CD4-positive, alpha-beta T cell (primary cell): ENCODE measurements around the gene RXRA. TPM values are rescaled to one million over a fixed set of nuclear protein-coding genes. Genes with fewer than 3 reads are reported as not detected.

Experiments used
- ATAC-seq: fragments of 200-7000 bp; cut with Tn5 transposase; one replicate; pipeline ENCODE4 v1.10.0; 2022; ENCODE audit warnings: mild to moderate bottlenecking; ENCODE audit not compliant: poor library complexity
- CTCF ChIA-PET: fragments of 350-600 bp; sonication (Branson Sonifier 250); formaldehyde crosslinking; loops from one replicate; lab custom pipeline; 2021; ENCODE audit warnings: antibody characterized with exemption, inconsistent platforms; lab: Charles Lee
- POLR2A ChIA-PET: fragments of 350-600 bp; sonication (Branson Sonifier 250); formaldehyde crosslinking; loops from one replicate; lab custom pipeline; 2021; ENCODE audit warnings: antibody characterized with exemption, inconsistent platforms; lab: Charles Lee
- DNase-seq, 14 experiments: peaks; one replicate each; pipeline ENCODE4 v3.0.0-alpha.2; 2013 to 2020; ENCODE audit warnings: mixed read lengths in 2 of 14
- H3K27ac ChIP-seq, 2 donors: one replicate each; pipeline versions ENCODE4 v1.5.1 to v1.7.0; 2013; ENCODE audit warnings: low read length in 2 of 2, low read depth in 1 of 2, mild to moderate bottlenecking in 1 of 2
- H3K27me3 ChIP-seq, 2 experiments: 1 replicate in 1 of 2; 2 replicates in 1 of 2; pipeline versions ENCODE4 v1.6.1 to v1.7.0; 2013; ENCODE audit warnings: low read length in 2 of 2, control low read depth in 1 of 2, mild to moderate bottlenecking in 1 of 2, moderate library complexity in 1 of 2; ENCODE audit not compliant: insufficient read depth in 2 of 2, control insufficient read depth in 1 of 2
- H3K36me3 ChIP-seq: one replicate; pipeline ENCODE4 v1.6.1; 2013; ENCODE audit warnings: low read length, control low read depth; ENCODE audit not compliant: insufficient read depth
- H3K4me1 ChIP-seq: one replicate; pipeline ENCODE4 v1.6.1; 2013; ENCODE audit warnings: low read length, control low read depth; ENCODE audit not compliant: insufficient read depth
- H3K4me3 ChIP-seq: one replicate; pipeline ENCODE4 v1.5.1; 2013; ENCODE audit warnings: mild to moderate bottlenecking, low read length, moderate library complexity
- H3K9me3 ChIP-seq, 2 experiments: 1 replicate in 1 of 2; 2 replicates in 1 of 2; pipeline versions ENCODE4 v1.6.1 to v1.7.0; 2013; ENCODE audit warnings: low read length in 2 of 2, mild to moderate bottlenecking in 2 of 2, control low read depth in 1 of 2, moderate library complexity in 1 of 2; ENCODE audit not compliant: control insufficient read depth in 1 of 2, insufficient read depth in 1 of 2
- H3K27ac Mint-ChIP-seq: one replicate; pipeline ENCODE4 v1.8.0; 2020; ENCODE audit warnings: mixed read lengths
- H3K27me3 Mint-ChIP-seq: one replicate; pipeline ENCODE4 v1.8.0; 2021; ENCODE audit warnings: mixed read lengths
- H3K36me3 Mint-ChIP-seq: one replicate; pipeline ENCODE4 v1.8.0; 2021; ENCODE audit warnings: low read depth, mixed read lengths
- H3K4me1 Mint-ChIP-seq: one replicate; pipeline ENCODE4 v1.8.0; 2021; ENCODE audit warnings: low read depth, mixed read lengths
- H3K4me3 Mint-ChIP-seq: one replicate; pipeline ENCODE4 v1.8.0; 2020; ENCODE audit warnings: mild to moderate bottlenecking, mixed read lengths
- H3K9me3 Mint-ChIP-seq: one replicate; pipeline ENCODE4 v1.8.0; 2020; ENCODE audit warnings: mixed read lengths
- intact Hi-C, 2 experiments: fragments of 100-400 bp; cut with DNase I in 1 of 2; cut with micrococcal nuclease in 1 of 2; formaldehyde crosslinking; loops; one replicate each; pipeline versions ENCODE4 v1.15.1 to v1.9.0; 2023 to 2025; cut with DNase I, micrococcal nuclease
- total RNA-seq, 174 experiments: library from RNA in 2 of 174; stranded (reverse) in 2 of 174; gene quantifications; one replicate each; pipeline ENCODE4 v1.2.3 and lab custom pipeline; 2021 to 2026
- TF ChIP-seq, protein P1 (sequence below): fragments of 200-600 bp; IDR thresholded peaks from one replicate; pipeline ENCODE4 v1.8.0; 2022; ENCODE audit warnings: antibody characterized with exemption, mild to moderate bottlenecking

The RXRA gene
- total RNA-seq, 2 experiments from 2014 or later, result 7.3 to 8.4 TPM

DNA sequence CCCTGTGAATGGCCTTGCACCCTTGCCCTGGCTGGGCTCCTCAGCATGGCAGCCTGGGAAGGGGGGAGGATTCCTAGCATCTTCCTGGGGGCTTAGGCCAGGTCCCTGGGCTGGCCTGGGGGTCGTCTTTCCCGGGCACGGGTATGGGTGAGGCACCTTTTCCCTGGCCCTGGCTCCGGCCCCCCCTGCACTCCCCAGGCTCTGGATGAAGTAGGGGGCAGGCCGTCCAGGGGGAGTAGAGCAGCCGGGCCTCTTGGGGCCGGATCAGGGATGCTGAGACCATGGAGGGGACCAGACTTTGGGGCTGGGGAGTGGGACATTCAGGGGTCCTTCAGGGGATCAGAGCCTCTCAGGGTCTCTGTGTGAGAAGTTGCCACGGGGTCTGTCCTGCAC lies 6.6 kb downstream of the RXRA start:
- Mint-ChIP-seq H3K9me3 (no peaks in the 10 kb centered on the region), H3K4me1 (peaks cover 6% of the 10 kb centered on the region), H3K27me3 (no peaks in the 10 kb centered on the region), H3K4me3 (no peak overlapping the region), H3K27ac (no peak overlapping the region), H3K36me3 (no peaks in the 10 kb centered on the region)
- no peak overlapping the region for H3K27ac ChIP-seq
- no peaks in the 10 kb centered on the region for H3K9me3 ChIP-seq
- no peak for DNase-seq
- ChIA-PET POLR2A (no interaction called here), CTCF (no interaction called here)
- peaks cover 7% of the 10 kb centered on the region for H3K4me1 ChIP-seq
- no peaks in the 10 kb centered on the region for H3K27me3 ChIP-seq
- H3K36me3 ChIP-seq, result no peaks in the 10 kb centered on the region
- no peak for ATAC-seq
- TF ChIP-seq, protein P1, sequence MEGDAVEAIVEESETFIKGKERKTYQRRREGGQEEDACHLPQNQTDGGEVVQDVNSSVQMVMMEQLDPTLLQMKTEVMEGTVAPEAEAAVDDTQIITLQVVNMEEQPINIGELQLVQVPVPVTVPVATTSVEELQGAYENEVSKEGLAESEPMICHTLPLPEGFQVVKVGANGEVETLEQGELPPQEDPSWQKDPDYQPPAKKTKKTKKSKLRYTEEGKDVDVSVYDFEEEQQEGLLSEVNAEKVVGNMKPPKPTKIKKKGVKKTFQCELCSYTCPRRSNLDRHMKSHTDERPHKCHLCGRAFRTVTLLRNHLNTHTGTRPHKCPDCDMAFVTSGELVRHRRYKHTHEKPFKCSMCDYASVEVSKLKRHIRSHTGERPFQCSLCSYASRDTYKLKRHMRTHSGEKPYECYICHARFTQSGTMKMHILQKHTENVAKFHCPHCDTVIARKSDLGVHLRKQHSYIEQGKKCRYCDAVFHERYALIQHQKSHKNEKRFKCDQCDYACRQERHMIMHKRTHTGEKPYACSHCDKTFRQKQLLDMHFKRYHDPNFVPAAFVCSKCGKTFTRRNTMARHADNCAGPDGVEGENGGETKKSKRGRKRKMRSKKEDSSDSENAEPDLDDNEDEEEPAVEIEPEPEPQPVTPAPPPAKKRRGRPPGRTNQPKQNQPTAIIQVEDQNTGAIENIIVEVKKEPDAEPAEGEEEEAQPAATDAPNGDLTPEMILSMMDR, result no peak
- intact Hi-C loops, result no loop called here
- no peak overlapping the region for H3K4me3 ChIP-seq

DNA sequence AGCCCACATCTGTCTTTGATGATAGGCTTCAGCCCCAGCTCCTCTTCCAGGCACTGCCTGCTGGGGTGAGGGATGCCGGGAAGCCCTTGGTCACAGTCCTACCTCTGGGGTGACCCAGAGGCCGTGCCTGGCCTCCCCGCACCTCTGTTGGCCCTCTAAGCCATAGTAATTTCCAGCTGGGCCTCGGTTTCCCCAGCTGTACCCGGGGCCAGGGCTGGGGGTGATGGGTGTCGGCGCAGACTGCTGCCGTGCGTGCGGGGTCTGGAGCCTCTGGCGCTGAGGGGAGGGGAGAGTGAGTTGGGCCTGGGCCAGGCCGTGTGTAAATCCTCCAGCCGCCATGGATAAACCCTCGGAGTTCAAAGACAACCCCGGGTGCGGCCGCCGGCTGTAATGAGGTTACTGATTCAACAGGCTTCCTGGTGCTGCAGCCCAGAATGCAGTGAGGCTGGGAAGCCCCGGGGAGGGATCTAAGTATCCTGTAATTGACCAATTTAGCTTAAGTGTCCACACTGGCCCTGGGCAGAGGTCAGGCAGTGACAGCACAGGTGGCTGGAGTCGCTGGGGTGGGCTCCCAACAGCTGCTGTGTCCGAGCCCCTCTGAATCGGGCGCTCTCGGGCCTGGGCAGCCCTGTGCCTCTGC lies 7.1 kb downstream of the RXRA start:
- H3K27me3 ChIP-seq, result no peaks in the 10 kb centered on the region
- ChIA-PET POLR2A (no interaction called here), CTCF (no interaction called here)
- Mint-ChIP-seq H3K27ac (no peak overlapping the region), H3K4me1 (peaks cover 6% of the 10 kb centered on the region), H3K36me3 (no peaks in the 10 kb centered on the region), H3K4me3 (no peak overlapping the region), H3K27me3 (no peaks in the 10 kb centered on the region), H3K9me3 (no peaks in the 10 kb centered on the region)
- no peak overlapping the region for H3K27ac ChIP-seq
- no peaks in the 10 kb centered on the region for H3K36me3 ChIP-seq
- H3K4me3 ChIP-seq, result no peak overlapping the region
- TF ChIP-seq, protein P1, result no peak
- no peaks in the 10 kb centered on the region for H3K9me3 ChIP-seq
- peaks cover 3% of the 10 kb centered on the region for H3K4me1 ChIP-seq
- ATAC-seq, result no peak
- intact Hi-C loops, result no loop called here
- no peak for DNase-seq

GRCh38 chr9:134333874-134334581 lies 7.8 kb downstream of the RXRA start:
- peaks cover 3% of the 10 kb centered on the region for H3K4me1 ChIP-seq
- intact Hi-C loops, result no loop called here
- ChIA-PET CTCF (no interaction called here), POLR2A (no interaction called here)
- DNase-seq (no peak), ATAC-seq (no peak)
- no peaks in the 10 kb centered on the region for H3K9me3 ChIP-seq
- peaks cover 6% of the 10 kb centered on the region for H3K4me1 Mint-ChIP-seq
- H3K36me3 ChIP-seq, result no peaks in the 10 kb centered on the region
- H3K4me3 ChIP-seq, result no peak overlapping the region
- TF ChIP-seq, protein P1, result no peak
- no peaks in the 10 kb centered on the region for H3K27me3 ChIP-seq
- no peaks in the 10 kb centered on the region for H3K27me3 Mint-ChIP-seq
- H3K27ac ChIP-seq, result no peak overlapping the region
- no peak overlapping the region for H3K4me3 Mint-ChIP-seq
- H3K9me3 Mint-ChIP-seq, result no peaks in the 10 kb centered on the region
- H3K27ac Mint-ChIP-seq, result no peak overlapping the region
- H3K36me3 Mint-ChIP-seq, result no peaks in the 10 kb centered on the region
